Loucy (cell line): ENCODE data around the gene NOVA2.

Experiments used
- H2AFZ ChIP-seq: fragments of 200-600 bp; sonication (generic); 2 replicates; pipeline ENCODE4 v1.6.0; 2016; ENCODE audit warnings: antibody characterized with exemption, mild to moderate bottlenecking, low read length, moderate library complexity
- H3F3A ChIP-seq: fragments of 200-600 bp; 2 replicates; pipeline ENCODE4 v1.6.0; 2016; ENCODE audit warnings: antibody characterized with exemption, low read depth, mild to moderate bottlenecking
- H3K27me3 ChIP-seq: fragments of 200-600 bp; sonication (generic); 2 replicates; pipeline ENCODE4 v1.6.1; 2014; ENCODE audit warnings: low read length, mild to moderate bottlenecking; ENCODE audit not compliant: insufficient read depth, poor library complexity, severe bottlenecking
- H3K36me3 ChIP-seq: fragments of 200-600 bp; sonication (generic); 2 replicates; pipeline ENCODE4 v1.6.1; 2016; ENCODE audit warnings: low read length; ENCODE audit not compliant: insufficient read depth
- H3K4me1 ChIP-seq: fragments of 200-600 bp; sonication (generic); 2 replicates; pipeline ENCODE4 v1.5.1; 2014; ENCODE audit warnings: low read length, mild to moderate bottlenecking; ENCODE audit not compliant: insufficient read depth, poor library complexity, severe bottlenecking
- H3K4me2 ChIP-seq: fragments of 200-600 bp; sonication (generic); 2 replicates; pipeline ENCODE4 v1.6.0; 2014; ENCODE audit warnings: antibody characterized with exemption, low read length, low read depth, mild to moderate bottlenecking; ENCODE audit not compliant: poor library complexity, severe bottlenecking
- H3K4me3 ChIP-seq: fragments of 200-600 bp; sonication (generic); 2 replicates; pipeline ENCODE4 v1.5.1; 2014; ENCODE audit warnings: low read length, mild to moderate bottlenecking, mixed read lengths; ENCODE audit not compliant: poor library complexity, severe bottlenecking
- H3K79me2 ChIP-seq: fragments of 200-600 bp; sonication (generic); 2 replicates; pipeline ENCODE4 v1.6.1; 2014; ENCODE audit warnings: low read length; ENCODE audit not compliant: insufficient read depth
- H3K9ac ChIP-seq: fragments of 200-600 bp; sonication (generic); 2 replicates; pipeline ENCODE4 v1.6.0; 2014; ENCODE audit warnings: mild to moderate bottlenecking, low read depth, low read length, moderate library complexity; ENCODE audit not compliant: poor library complexity, severe bottlenecking
- H3K9me2 ChIP-seq: fragments of 200-600 bp; sonication (generic); replicated peaks from 2 replicates; pipeline ENCODE4 v1.6.1; 2016; ENCODE audit warnings: low read depth, low read length, mixed read lengths
- H3K9me3 ChIP-seq: fragments of 200-600 bp; sonication (generic); 2 replicates; pipeline ENCODE4 v1.6.1; 2014; ENCODE audit warnings: mild to moderate bottlenecking, antibody characterized with exemption, low read length, low read depth; ENCODE audit not compliant: insufficient read depth
- H4K20me1 ChIP-seq: fragments of 200-600 bp; sonication (generic); 2 replicates; pipeline ENCODE4 v1.6.0; 2014; ENCODE audit warnings: antibody characterized with exemption, low read length, mild to moderate bottlenecking; ENCODE audit not compliant: insufficient read depth, poor library complexity, severe bottlenecking
- EZH2phosphoT487 ChIP-seq: fragments of 200-600 bp; IDR thresholded peaks from 2 replicates; pipeline ENCODE4 v1.6.1; 2018; ENCODE audit warnings: antibody characterized with exemption, mild to moderate bottlenecking, moderate library complexity, borderline replicate concordance
- TF ChIP-seq, protein P1 (sequence below): fragments of 200-600 bp; sonication (generic); conservative IDR thresholded peaks from 2 replicates; pipeline ENCODE4 v1.5.1; 2014; ENCODE audit warnings: mild to moderate bottlenecking, antibody characterized with exemption, low read length

Gene NOVA2

DNA sequence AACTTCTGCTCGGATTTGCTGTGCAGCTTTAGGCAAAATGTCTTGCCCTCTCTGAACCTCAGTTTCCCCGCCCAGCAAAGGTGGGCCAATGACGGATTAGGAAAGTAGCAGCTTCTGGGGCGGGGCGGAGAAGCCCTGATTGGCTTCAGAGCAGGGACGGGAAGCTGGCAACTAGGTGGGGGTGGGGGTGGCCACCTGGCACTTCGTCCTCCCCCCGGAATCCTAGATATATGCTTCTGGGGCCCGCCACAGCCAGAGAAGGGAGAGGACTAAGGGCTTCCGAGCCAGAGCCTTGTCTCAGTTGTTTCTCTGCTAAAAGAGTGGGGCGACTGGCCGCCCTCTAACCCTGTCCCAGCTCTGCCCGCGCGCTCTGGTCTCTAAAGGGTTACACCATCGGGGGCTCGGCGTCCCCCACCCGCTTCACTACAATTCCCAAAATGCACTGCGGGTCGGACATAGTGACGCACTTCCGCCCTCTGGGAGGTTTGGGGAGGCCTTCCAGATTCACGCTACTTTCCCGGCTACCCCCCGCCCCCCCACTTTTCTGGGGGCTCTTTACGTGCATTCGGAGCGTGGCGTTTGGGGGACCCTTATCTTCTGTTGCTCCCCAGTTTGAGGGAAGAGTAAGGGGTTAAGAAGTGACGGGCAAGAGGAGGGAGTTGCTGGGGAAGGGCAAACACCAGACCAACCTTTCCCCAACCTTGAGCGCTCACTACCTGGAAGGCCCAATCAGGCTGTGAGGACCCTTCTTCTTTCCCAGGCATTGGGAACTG, 87.1 kb downstream of the NOVA2 start:
- Histone ChIP-seq H3K4me3 (peak overlapping the region; percentile 84), H3K9ac (peak overlapping the region; percentile 89), H3K9me2 (no peaks in the 10 kb centered on the region), H3K4me1 (peaks cover 21% of the 10 kb centered on the region), H4K20me1 (peaks cover 27% of the 10 kb centered on the region), H3K9me3 (no peaks in the 10 kb centered on the region), H3K27me3 (no peaks in the 10 kb centered on the region), H3K79me2 (peaks cover 28% of the 10 kb centered on the region), H2AFZ (peak overlapping the region; percentile 88), H3K36me3 (no peaks in the 10 kb centered on the region), H3K4me2 (peak overlapping the region; percentile 90), H3F3A (no peaks in the 10 kb centered on the region)
- no peak for TF ChIP-seq EZH2phosphoT487
- TF ChIP-seq, protein P1, sequence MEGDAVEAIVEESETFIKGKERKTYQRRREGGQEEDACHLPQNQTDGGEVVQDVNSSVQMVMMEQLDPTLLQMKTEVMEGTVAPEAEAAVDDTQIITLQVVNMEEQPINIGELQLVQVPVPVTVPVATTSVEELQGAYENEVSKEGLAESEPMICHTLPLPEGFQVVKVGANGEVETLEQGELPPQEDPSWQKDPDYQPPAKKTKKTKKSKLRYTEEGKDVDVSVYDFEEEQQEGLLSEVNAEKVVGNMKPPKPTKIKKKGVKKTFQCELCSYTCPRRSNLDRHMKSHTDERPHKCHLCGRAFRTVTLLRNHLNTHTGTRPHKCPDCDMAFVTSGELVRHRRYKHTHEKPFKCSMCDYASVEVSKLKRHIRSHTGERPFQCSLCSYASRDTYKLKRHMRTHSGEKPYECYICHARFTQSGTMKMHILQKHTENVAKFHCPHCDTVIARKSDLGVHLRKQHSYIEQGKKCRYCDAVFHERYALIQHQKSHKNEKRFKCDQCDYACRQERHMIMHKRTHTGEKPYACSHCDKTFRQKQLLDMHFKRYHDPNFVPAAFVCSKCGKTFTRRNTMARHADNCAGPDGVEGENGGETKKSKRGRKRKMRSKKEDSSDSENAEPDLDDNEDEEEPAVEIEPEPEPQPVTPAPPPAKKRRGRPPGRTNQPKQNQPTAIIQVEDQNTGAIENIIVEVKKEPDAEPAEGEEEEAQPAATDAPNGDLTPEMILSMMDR: no peak

DNA sequence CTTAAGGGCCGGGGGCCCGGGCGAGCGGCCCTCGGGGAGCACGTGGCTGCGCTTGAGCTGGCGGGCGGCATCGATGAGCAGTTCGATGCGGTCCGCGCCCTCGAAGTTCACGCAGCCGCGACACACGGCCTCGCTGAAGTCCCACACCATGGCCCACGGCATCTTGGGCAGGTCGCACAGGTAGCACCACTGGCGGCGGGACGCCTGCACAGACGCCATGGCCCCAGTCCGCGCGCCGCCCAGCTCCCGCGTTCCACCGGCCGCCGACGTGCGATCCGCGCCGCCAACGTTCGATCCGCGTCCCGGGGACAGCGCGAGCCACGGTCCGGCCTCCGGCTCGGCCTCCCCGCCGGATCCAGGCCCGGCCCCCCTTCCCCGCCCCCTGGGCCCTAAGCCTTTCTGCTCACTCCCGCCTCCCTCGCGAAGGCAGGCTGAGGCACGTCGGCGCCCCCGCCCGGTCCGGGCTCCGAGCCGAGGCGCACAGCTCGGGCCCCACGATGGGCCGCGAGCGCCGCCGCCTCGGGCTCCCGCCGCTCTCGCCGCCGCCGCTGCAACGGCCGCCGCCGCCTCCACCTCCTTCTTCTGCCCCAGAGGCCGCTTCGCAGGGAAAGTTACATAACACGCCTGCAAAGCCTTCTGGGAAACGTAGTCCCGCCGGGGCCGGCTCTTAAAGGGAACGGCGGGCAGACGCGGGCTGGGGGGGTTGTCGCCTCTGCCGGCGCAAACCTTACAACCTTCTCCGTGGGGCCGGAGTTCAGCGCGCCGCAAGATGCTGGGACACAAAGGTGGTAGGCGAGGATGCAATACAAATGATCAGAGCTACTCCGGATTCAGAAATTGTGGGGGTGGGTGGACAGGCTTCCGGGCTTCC, 87.9 kb downstream of the NOVA2 start, which contains the start of gene IRF2BP1:
TSS of gene IRF2BP1 (minus strand) at position 586 of the 871 bp plus-strand sequence. CDS start at position 219, 367 bp downstream.
- TF ChIP-seq, protein P1: no peak
- peak within 1 kb of the TSS; percentile 94 for H3K4me2 ChIP-seq
- no peaks in the 10 kb centered on the region for H3K36me3 ChIP-seq
- peaks cover 28% of the 10 kb centered on the region for H3K79me2 ChIP-seq
- peak within 1 kb of the TSS; percentile 88 for H2AFZ ChIP-seq
- H3K9me3 ChIP-seq: no peaks in the 10 kb centered on the region
- no peaks in the 10 kb centered on the region for H3F3A ChIP-seq
- peaks cover 27% of the 10 kb centered on the region for H4K20me1 ChIP-seq
- H3K9me2 ChIP-seq: no peaks in the 10 kb centered on the region
- peak within 1 kb of the TSS; percentile 84 for H3K4me3 ChIP-seq
- peaks cover 21% of the 10 kb centered on the region for H3K4me1 ChIP-seq
- peak within 1 kb of the TSS; percentile 89 for H3K9ac ChIP-seq
- no peaks in the 10 kb centered on the region for H3K27me3 ChIP-seq

DNA sequence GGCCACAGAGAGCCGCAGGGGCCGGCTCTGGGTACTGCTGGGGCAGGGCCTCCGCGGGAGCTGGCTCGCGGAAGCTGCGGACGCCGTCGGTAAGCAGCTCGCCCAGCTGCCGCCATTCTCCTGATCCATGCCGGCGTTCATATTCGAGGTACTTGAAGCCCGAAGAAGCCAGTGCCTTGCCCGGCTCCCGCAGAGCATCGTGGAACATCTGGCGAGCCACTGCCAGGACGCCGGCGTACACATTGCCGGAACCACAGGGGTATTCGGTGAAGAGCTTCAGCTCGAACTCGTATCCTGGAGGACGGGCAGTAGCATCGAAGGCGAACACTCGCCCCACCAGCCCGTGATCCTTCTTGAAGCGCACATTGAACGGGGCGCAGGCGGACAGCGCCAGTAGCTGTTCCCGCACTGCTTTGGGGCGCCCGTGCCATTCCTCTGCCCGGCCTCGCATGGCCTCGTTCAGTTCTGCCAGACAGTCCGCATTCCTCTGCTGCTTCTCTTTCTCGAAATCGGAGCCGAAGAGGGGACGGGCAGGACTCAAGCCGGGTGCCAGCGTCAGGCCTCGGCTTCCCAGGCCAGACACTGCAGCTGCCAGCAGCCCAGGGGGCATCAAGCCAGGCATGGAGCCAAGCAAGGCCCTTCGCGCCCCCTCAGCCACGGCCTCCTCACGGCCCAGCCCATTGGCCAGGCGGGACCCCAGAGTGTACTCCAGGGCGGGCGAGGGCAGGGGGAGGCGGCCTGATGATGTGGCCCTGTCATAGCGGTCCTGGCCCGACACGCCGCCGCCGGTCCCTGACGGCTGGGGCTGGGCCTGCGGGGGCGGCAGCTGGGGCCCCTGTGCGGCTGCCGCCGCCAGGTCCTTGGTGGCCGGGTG, 88.7 kb downstream of the NOVA2 start:
- Histone ChIP-seq H4K20me1 (peaks cover 27% of the 10 kb centered on the region), H3K4me3 (peak overlapping the region; percentile 84), H3K9ac (peak overlapping the region; percentile 89), H3F3A (no peaks in the 10 kb centered on the region), H3K4me1 (peaks cover 21% of the 10 kb centered on the region), H3K9me3 (no peaks in the 10 kb centered on the region), H3K9me2 (no peaks in the 10 kb centered on the region), H3K79me2 (peaks cover 28% of the 10 kb centered on the region), H3K4me2 (peak overlapping the region; percentile 94), H3K36me3 (no peaks in the 10 kb centered on the region), H2AFZ (no peak overlapping the region), H3K27me3 (no peaks in the 10 kb centered on the region)
- TF ChIP-seq EZH2phosphoT487: no peak
- TF ChIP-seq, protein P1: no peak
